HCT116 (cell line): ENCODE results near the gene SPEM1. TPM values are rescaled to one million over a fixed set of nuclear protein-coding genes. Genes with fewer than 3 reads are reported as not detected.

Source experiments
- ATAC-seq: fragments of 200-7000 bp; cut with Tn5 transposase; 2 replicates; pipeline ENCODE4 v1.9.1; 2020; ENCODE audit warnings: mild to moderate bottlenecking, moderate library complexity
- BruUV-seq: library from RNA; stranded (reverse); fragments of 400-500 nt; replicated peaks from 2 replicates; lab custom pipeline; 2021; lab: Mats Ljungman, UMichigan
- CTCF ChIA-PET: fragments of 300-600 bp; sonication (Branson Sonifier 250); formaldehyde crosslinking; loops from one replicate; lab custom pipeline; 2021; ENCODE audit warnings: antibody characterized with exemption; lab: Charles Lee
- POLR2A ChIA-PET: fragments of 300-600, 350-600 bp; sonication (Branson Sonifier 250); formaldehyde crosslinking; loops from one replicate; lab custom pipeline; 2021; ENCODE audit warnings: antibody characterized with exemption; lab: Charles Lee
- RAD21 ChIA-PET, 2 experiments: fragments of 300-600 bp; sonication (Branson Sonifier 250); formaldehyde crosslinking; loops; one replicate each; lab custom pipeline; 2023; ENCODE audit warnings: low total read pairs in 2 of 2; ENCODE audit not compliant: uncharacterized antibody in 2 of 2, unreplicated experiment in 2 of 2, low non-redundant PET in 1 of 2; lab: Charles Lee
- DNase-seq: peaks from one replicate; pipeline ENCODE4 v3.0.0-alpha.2; 2010; ENCODE audit warnings: low read depth, low spot score
- H2AFZ ChIP-seq: fragments of 200-600 bp; shearing (Covaris generic), sonication (generic); 2 replicates; pipeline ENCODE4 v1.6.1; 2017; ENCODE audit warnings: low read depth, mixed run types, mixed read lengths, antibody characterized with exemption, low read length; ENCODE audit not compliant: poor library complexity, severe bottlenecking
- H3K27ac ChIP-seq: 2 replicates; pipeline ENCODE4 v1.5.1; 2012; ENCODE audit warnings: low read depth, low read length
- H3K27me3 ChIP-seq: fragments of 200-600 bp; sonication (generic); 2 replicates; pipeline ENCODE4 v1.6.1; 2016; ENCODE audit warnings: mixed run types, low read length, mixed read lengths; ENCODE audit not compliant: insufficient read depth
- H3K36me3 ChIP-seq, 2 experiments: fragments of 200-500 bp in 1 of 2; fragments of 200-600 bp in 1 of 2; sonication (Bioruptor generic) in 1 of 2; sonication (generic) in 1 of 2; 2 replicates each; pipeline versions ENCODE4 v1.5.1 to v1.6.1; 2014 to 2016; ENCODE audit warnings: low read length in 2 of 2, inconsistent platforms in 1 of 2, mixed read lengths in 1 of 2, mixed run types in 1 of 2; ENCODE audit not compliant: insufficient read depth in 2 of 2, control insufficient read depth in 1 of 2
- H3K4me1 ChIP-seq, 2 experiments: fragments of 200-600 bp in 1 of 2; sonication (generic) in 1 of 2; 2 replicates each; pipeline versions ENCODE4 v1.5.1 to v1.6.1; 2012 to 2017; ENCODE audit warnings: low read length in 2 of 2, inconsistent platforms in 1 of 2, mild to moderate bottlenecking in 1 of 2, mixed read lengths in 1 of 2, mixed run types in 1 of 2, moderate library complexity in 1 of 2; ENCODE audit not compliant: insufficient read depth in 2 of 2, control insufficient read depth in 1 of 2
- H3K4me2 ChIP-seq: fragments of 200-600 bp; sonication (generic); 2 replicates; pipeline ENCODE4 v1.6.1; 2017; ENCODE audit warnings: mixed run types, low read length, mixed read lengths
- H3K4me3 ChIP-seq, 2 experiments: fragments of 200-600 bp in 1 of 2; sonication (generic) in 1 of 2; replicated peaks in 1 of 2; 2 replicates each; pipeline ENCODE4 v1.5.1; 2011 to 2016; ENCODE audit warnings: low read length in 2 of 2, control low read depth in 1 of 2, low read depth in 1 of 2, mild to moderate bottlenecking in 1 of 2, mixed read lengths in 1 of 2, mixed run types in 1 of 2
- H3K79me2 ChIP-seq: fragments of 200-600 bp; sonication (generic); 2 replicates; pipeline ENCODE4 v1.6.1; 2017; ENCODE audit warnings: mild to moderate bottlenecking, mixed run types, low read length, moderate library complexity, mixed read lengths; ENCODE audit not compliant: insufficient read depth
- H3K9ac ChIP-seq: fragments of 200-600 bp; sonication (generic); 2 replicates; pipeline ENCODE4 v1.6.1; 2016; ENCODE audit warnings: low read length, mixed read lengths
- H3K9me2 ChIP-seq: fragments of 200-600 bp; sonication (generic), shearing (Covaris generic); 2 replicates; pipeline ENCODE4 v1.6.1; 2017; ENCODE audit warnings: mixed run types, mild to moderate bottlenecking, moderate library complexity; ENCODE audit not compliant: insufficient read depth
- H3K9me3 ChIP-seq, 2 experiments: fragments of 200-500 bp in 1 of 2; fragments of 200-600 bp in 1 of 2; sonication (Bioruptor generic) in 1 of 2; sonication (generic) in 1 of 2; 2 replicates each; pipeline ENCODE4 v1.6.1; 2014 to 2017; ENCODE audit warnings: low read length in 2 of 2, mixed read lengths in 2 of 2, inconsistent platforms in 1 of 2, low read depth in 1 of 2, mild to moderate bottlenecking in 1 of 2, mixed run types in 1 of 2, moderate library complexity in 1 of 2; ENCODE audit not compliant: control insufficient read depth in 1 of 2, insufficient read depth in 1 of 2
- H4K20me1 ChIP-seq: fragments of 200-600 bp; sonication (generic), shearing (Covaris generic); 2 replicates; pipeline ENCODE4 v1.6.1; 2017; ENCODE audit warnings: mixed run types, mild to moderate bottlenecking, moderate library complexity; ENCODE audit not compliant: insufficient read depth
- ATF3 ChIP-seq: IDR thresholded peaks from 2 replicates; pipeline ENCODE4 v1.6.1; 2012
- CBX3 ChIP-seq: IDR thresholded peaks from 2 replicates; pipeline ENCODE4 v1.6.1; 2012; ENCODE audit warnings: low read depth
- CEBPB ChIP-seq: IDR thresholded peaks from 2 replicates; pipeline ENCODE4 v1.6.1; 2012; ENCODE audit warnings: low read depth
- CTCF ChIP-seq, 3 experiments: fragments of 200-600 bp in 1 of 3; sonication (generic) in 1 of 3; IDR thresholded peaks in 2 of 3; conservative IDR thresholded peaks in 1 of 3; 2 replicates each; pipeline ENCODE4 v1.5.1; 2012 to 2017; ENCODE audit warnings: low read depth in 2 of 3, low read length in 2 of 3, antibody characterized with exemption in 1 of 3, borderline replicate concordance in 1 of 3, control low read depth in 1 of 3, mild to moderate bottlenecking in 1 of 3, mixed read lengths in 1 of 3, mixed run types in 1 of 3, moderate library complexity in 1 of 3; ENCODE audit not compliant: insufficient read depth in 1 of 3
- EGR1 ChIP-seq: IDR thresholded peaks from 2 replicates; pipeline ENCODE4 v1.6.1; 2012; ENCODE audit warnings: low read depth
- EZH2phosphoT487 ChIP-seq: fragments of 200-600 bp; IDR thresholded peaks from 2 replicates; pipeline ENCODE4 v1.6.1; 2018; ENCODE audit warnings: antibody characterized with exemption, borderline replicate concordance
- FOSL1 ChIP-seq: IDR thresholded peaks from 2 replicates; pipeline ENCODE4 v1.6.1; 2012; ENCODE audit warnings: low read depth
- POLR2AphosphoS5 ChIP-seq: IDR thresholded peaks from 2 replicates; pipeline ENCODE4 v1.6.1; 2011; ENCODE audit warnings: mild to moderate bottlenecking, low read depth, low read length, moderate library complexity
- RAD21 ChIP-seq: IDR thresholded peaks from 2 replicates; pipeline ENCODE4 v1.6.1; 2012; ENCODE audit warnings: low read depth, mild to moderate bottlenecking
- ZBTB33 ChIP-seq: IDR thresholded peaks from 2 replicates; pipeline ENCODE4 v1.6.1; 2011; ENCODE audit warnings: mild to moderate bottlenecking, low read length, moderate library complexity; ENCODE audit not compliant: insufficient replicate concordance; ENCODE audit errors: extremely low read depth
- ZFX ChIP-seq: fragments of 450-650 bp; IDR thresholded peaks from 2 replicates; pipeline ENCODE4 v1.6.1; 2017
- intact Hi-C: fragments of 100-400 bp; cut with micrococcal nuclease; formaldehyde crosslinking; loops from 2 replicates; pipeline ENCODE4 v1.10.0; 2022
- total RNA-seq: library from RNA; stranded (reverse); gene quantifications from one replicate; pipeline ENCODE4 v1.2.1, GENCODE V29; 2021; ENCODE audit not compliant: unreplicated experiment
- TF ChIP-seq, protein P1 (sequence below): IDR thresholded peaks from 2 replicates; pipeline ENCODE4 v1.6.1; 2012; ENCODE audit warnings: low read depth

The SPEM1 gene
- total RNA-seq, 1 experiment from 2014 or later: 0.32 TPM

DNA sequence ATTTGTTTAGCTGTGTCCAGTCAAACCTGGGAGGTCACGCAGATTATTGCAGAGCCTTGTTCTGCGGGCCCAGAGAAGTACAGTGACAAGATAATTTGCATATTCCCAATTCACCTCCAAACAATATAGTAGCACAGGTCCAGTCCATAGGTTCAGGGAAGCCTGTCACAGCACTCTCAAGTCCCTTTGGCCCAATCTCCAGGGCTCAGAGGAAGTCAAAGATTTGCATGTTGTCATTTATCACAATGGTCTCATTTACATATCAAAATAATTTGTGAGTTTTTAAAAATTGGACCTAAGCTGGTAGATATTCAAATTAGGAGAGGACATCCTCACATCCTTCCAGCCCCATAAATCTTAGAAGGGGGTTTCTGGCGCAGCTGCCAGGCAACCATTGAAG is 47.4 kb downstream of the SPEM1 start:
- peaks cover 0 to 5% of the 10 kb centered on the region in 2 experiments; a peak in 1 of 4 replicates for H3K4me1 ChIP-seq
- no peaks in the 10 kb centered on the region for H4K20me1 ChIP-seq
- ChIA-PET POLR2A (no interaction called here), CTCF (no interaction called here), RAD21 (no interaction called here)
- no peaks in the 10 kb centered on the region for H3K9me3 ChIP-seq
- H3K4me2 ChIP-seq: no peak overlapping the region
- no peaks in the 10 kb centered on the region for H3K9me2 ChIP-seq
- H3K27ac ChIP-seq: no peak overlapping the region
- H3K9ac ChIP-seq: no peak overlapping the region
- intact Hi-C loops: no loop called here
- DNase-seq (no peak), ATAC-seq (no peak)
- no TSS peak for BruUV-seq
- H2AFZ ChIP-seq: no peak overlapping the region
- H3K4me3 ChIP-seq: no peak overlapping the region
- H3K36me3 ChIP-seq: no peaks in the 10 kb centered on the region; a peak in 2 of 4 replicates
- TF ChIP-seq FOSL1: no peak
- no peak for TF ChIP-seq CBX3
- TF ChIP-seq ZFX: no peak
- no peak for TF ChIP-seq EZH2phosphoT487
- no peak for TF ChIP-seq RAD21
- no peak for TF ChIP-seq POLR2AphosphoS5
- no peak for TF ChIP-seq EGR1
- TF ChIP-seq, protein P1, sequence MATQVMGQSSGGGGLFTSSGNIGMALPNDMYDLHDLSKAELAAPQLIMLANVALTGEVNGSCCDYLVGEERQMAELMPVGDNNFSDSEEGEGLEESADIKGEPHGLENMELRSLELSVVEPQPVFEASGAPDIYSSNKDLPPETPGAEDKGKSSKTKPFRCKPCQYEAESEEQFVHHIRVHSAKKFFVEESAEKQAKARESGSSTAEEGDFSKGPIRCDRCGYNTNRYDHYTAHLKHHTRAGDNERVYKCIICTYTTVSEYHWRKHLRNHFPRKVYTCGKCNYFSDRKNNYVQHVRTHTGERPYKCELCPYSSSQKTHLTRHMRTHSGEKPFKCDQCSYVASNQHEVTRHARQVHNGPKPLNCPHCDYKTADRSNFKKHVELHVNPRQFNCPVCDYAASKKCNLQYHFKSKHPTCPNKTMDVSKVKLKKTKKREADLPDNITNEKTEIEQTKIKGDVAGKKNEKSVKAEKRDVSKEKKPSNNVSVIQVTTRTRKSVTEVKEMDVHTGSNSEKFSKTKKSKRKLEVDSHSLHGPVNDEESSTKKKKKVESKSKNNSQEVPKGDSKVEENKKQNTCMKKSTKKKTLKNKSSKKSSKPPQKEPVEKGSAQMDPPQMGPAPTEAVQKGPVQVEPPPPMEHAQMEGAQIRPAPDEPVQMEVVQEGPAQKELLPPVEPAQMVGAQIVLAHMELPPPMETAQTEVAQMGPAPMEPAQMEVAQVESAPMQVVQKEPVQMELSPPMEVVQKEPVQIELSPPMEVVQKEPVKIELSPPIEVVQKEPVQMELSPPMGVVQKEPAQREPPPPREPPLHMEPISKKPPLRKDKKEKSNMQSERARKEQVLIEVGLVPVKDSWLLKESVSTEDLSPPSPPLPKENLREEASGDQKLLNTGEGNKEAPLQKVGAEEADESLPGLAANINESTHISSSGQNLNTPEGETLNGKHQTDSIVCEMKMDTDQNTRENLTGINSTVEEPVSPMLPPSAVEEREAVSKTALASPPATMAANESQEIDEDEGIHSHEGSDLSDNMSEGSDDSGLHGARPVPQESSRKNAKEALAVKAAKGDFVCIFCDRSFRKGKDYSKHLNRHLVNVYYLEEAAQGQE: no peak
- no peak for TF ChIP-seq ZBTB33
- no peak for TF ChIP-seq CEBPB
- no peak for TF ChIP-seq CTCF (IDR thresholded peaks at IDR 0.05 in 2 of 3, conservative IDR thresholded peaks at IDR 0.05 in 1 of 3; ENCODE audit: borderline replicate concordance in 1 of 3, insufficient read depth in 1 of 3, low read depth in 2 of 3, low read length in 2 of 3)
- TF ChIP-seq ATF3: no peak
- no peaks in the 10 kb centered on the region for H3K27me3 ChIP-seq
- H3K79me2 ChIP-seq: peaks cover 4% of the 10 kb centered on the region; the same call in 1 of the 2 replicates
